Endothelial cell (in vitro differentiated cells): ENCODE measurements around the gene MTURN. TPM values are rescaled to one million over a fixed set of nuclear protein-coding genes. Genes with fewer than 3 reads are reported as not detected.

Experiments
- DNase-seq: peaks from one replicate; pipeline ENCODE4 v3.0.0; 2021; ENCODE audit warnings: low spot score
- H3K27ac Mint-ChIP-seq: one replicate; pipeline ENCODE4 v1.8.0; 2021; ENCODE audit warnings: mixed read lengths, inconsistent platforms; ENCODE audit not compliant: unreplicated experiment
- H3K27me3 Mint-ChIP-seq: one replicate; pipeline ENCODE4 v1.8.0; 2021; ENCODE audit warnings: mild to moderate bottlenecking, moderate library complexity, mixed read lengths, inconsistent platforms; ENCODE audit not compliant: unreplicated experiment
- H3K36me3 Mint-ChIP-seq: one replicate; pipeline ENCODE4 v1.8.0; 2021; ENCODE audit warnings: mild to moderate bottlenecking, low read depth, mixed read lengths, inconsistent platforms; ENCODE audit not compliant: unreplicated experiment
- H3K4me1 Mint-ChIP-seq: one replicate; pipeline ENCODE4 v1.8.0; 2021; ENCODE audit warnings: mild to moderate bottlenecking, mixed read lengths, inconsistent platforms; ENCODE audit not compliant: unreplicated experiment
- H3K4me3 Mint-ChIP-seq: one replicate; pipeline ENCODE4 v1.8.0; 2021; ENCODE audit warnings: mild to moderate bottlenecking, mixed read lengths, inconsistent platforms; ENCODE audit not compliant: unreplicated experiment
- H3K9me3 Mint-ChIP-seq: one replicate; pipeline ENCODE4 v1.8.0; 2021; ENCODE audit warnings: mixed read lengths, inconsistent platforms; ENCODE audit not compliant: unreplicated experiment
- CTCF ChIP-seq: fragments of 200-600 bp; sonication (generic); IDR thresholded peaks from one replicate; pipeline ENCODE4 v1.5.0; 2021; ENCODE audit warnings: antibody characterized with exemption; ENCODE audit not compliant: unreplicated experiment
- total RNA-seq: library from RNA; stranded (reverse); fragmentation: NEBNext Ultra II Directional; extraction: Animal tissue kit (Norgen Biotek cat#: 25700); gene quantifications from one replicate; pipeline ENCODE4 v1.2.1, GENCODE V29; 2021; ENCODE audit not compliant: unreplicated experiment

The MTURN gene
- total RNA-seq, 1 donor from 2014 or later, result 18.0 TPM

GRCh38 chr7:30182814-30183213 lies 48.0 kb downstream of the MTURN start:
- no peak for DNase-seq
- no peak overlapping the region for H3K27ac Mint-ChIP-seq
- H3K9me3 Mint-ChIP-seq, result peaks cover 10% of the 10 kb centered on the region
- H3K4me3 Mint-ChIP-seq, result no peak overlapping the region
- H3K36me3 Mint-ChIP-seq, result peaks cover 7% of the 10 kb centered on the region
- H3K27me3 Mint-ChIP-seq, result no peaks in the 10 kb centered on the region
- no peaks in the 10 kb centered on the region for H3K4me1 Mint-ChIP-seq
- TF ChIP-seq CTCF, result no peak

- Mint-ChIP-seq H3K27ac (no peak overlapping the region), H3K4me1 (peaks cover 2% of the 10 kb centered on the region), H3K36me3 (peaks cover 13% of the 10 kb centered on the region), H3K4me3 (no peak overlapping the region), H3K27me3 (no peaks in the 10 kb centered on the region), H3K9me3 (peaks cover 13% of the 10 kb centered on the region)
- no peak for DNase-seq
- no peak for TF ChIP-seq CTCF
These were observed 49.1 kb downstream of the MTURN start for GRCh38 chr7:30183749-30184369.

- Mint-ChIP-seq H3K4me1 (peaks cover 2% of the 10 kb centered on the region), H3K36me3 (peaks cover 17% of the 10 kb centered on the region), H3K9me3 (peaks cover 13% of the 10 kb centered on the region), H3K4me3 (no peak overlapping the region), H3K27me3 (no peaks in the 10 kb centered on the region), H3K27ac (no peak overlapping the region)
- DNase-seq, result no peak
- TF ChIP-seq CTCF, result no peak
These were observed 50.2 kb downstream of the MTURN start for GRCh38 chr7:30184791-30185487.

GRCh38 chr7:30185496-30185895 lies 50.7 kb downstream of the MTURN start:
- Mint-ChIP-seq H3K4me1 (peaks cover 2% of the 10 kb centered on the region), H3K27ac (no peak overlapping the region), H3K9me3 (peaks cover 15% of the 10 kb centered on the region), H3K27me3 (peaks cover 2% of the 10 kb centered on the region), H3K4me3 (no peak overlapping the region), H3K36me3 (peaks cover 20% of the 10 kb centered on the region)
- DNase-seq, result no peak
- no peak for TF ChIP-seq CTCF

- no peak for TF ChIP-seq CTCF
- Mint-ChIP-seq H3K36me3 (peaks cover 24% of the 10 kb centered on the region), H3K27ac (no peak overlapping the region), H3K27me3 (peaks cover 2% of the 10 kb centered on the region), H3K4me3 (no peak overlapping the region), H3K9me3 (peaks cover 18% of the 10 kb centered on the region), H3K4me1 (peaks cover 2% of the 10 kb centered on the region)
- DNase-seq, result no peak
These were observed 51.9 kb downstream of the MTURN start for GRCh38 chr7:30186725-30187124.
